ENCODE data around the gene PAK2.
A peak's percentile ranks its signal among the peaks of the same experiment; 100 is the strongest.
"Not testable (repeated sequence)": the region's sequence is repeated elsewhere in the genome, so short reads cannot be mapped to it uniquely, and the experiment has no call there.

The PAK2 gene

GRCh38 chr3:196736670-196737374 lies 2.8 kb upstream of the PAK2 start:
- DNase-seq (ENCODE audit: low spot score): no peak

GRCh38 chr3:196737655-196738054 lies 2.0 kb upstream of the PAK2 start:
- no peak for DNase-seq (ENCODE audit: low spot score)

GRCh38 chr3:196740481-196741248 lies 1.0 kb downstream of the PAK2 start:
- DNase-seq (ENCODE audit: low spot score): peak; percentile 53

- DNase-seq (ENCODE audit: low spot score): no peak
Observed at GRCh38 chr3:196741249-196741889, 1.7 kb downstream of the PAK2 start.

- not testable (repeated sequence) for DNase-seq (ENCODE audit: low spot score)
Observed at GRCh38 chr3:196743569-196743968, 3.9 kb downstream of the PAK2 start.

- DNase-seq (ENCODE audit: low spot score): no peak
Observed at GRCh38 chr3:196749125-196749524, 9.5 kb downstream of the PAK2 start.

GRCh38 chr3:196753201-196753600 lies 13.5 kb downstream of the PAK2 start:
- DNase-seq (ENCODE audit: low spot score): no peak

- no peak for DNase-seq (ENCODE audit: low spot score)
Observed at GRCh38 chr3:196754091-196754981, 14.7 kb downstream of the PAK2 start.

- no peak for DNase-seq (ENCODE audit: low spot score)
Observed at GRCh38 chr3:196756732-196757131, 17.1 kb downstream of the PAK2 start.

GRCh38 chr3:196757876-196758739 lies 18.5 kb downstream of the PAK2 start:
- peak; percentile 19 for DNase-seq (ENCODE audit: low spot score)

GRCh38 chr3:196763179-196763578 lies 23.5 kb downstream of the PAK2 start:
- DNase-seq (ENCODE audit: low spot score): no peak

GRCh38 chr3:196765454-196765853 lies 25.8 kb downstream of the PAK2 start:
- DNase-seq (ENCODE audit: low spot score): no peak

- no peak for DNase-seq (ENCODE audit: low spot score)
Observed at GRCh38 chr3:196771067-196771466, 31.4 kb downstream of the PAK2 start.

- DNase-seq (ENCODE audit: low spot score): no peak
Observed at GRCh38 chr3:196772102-196772501, 32.4 kb downstream of the PAK2 start.

- DNase-seq (ENCODE audit: low spot score): no peak
Observed at GRCh38 chr3:196772897-196773296, 33.2 kb downstream of the PAK2 start.

GRCh38 chr3:196774191-196774820 lies 34.6 kb downstream of the PAK2 start:
- no peak for DNase-seq (ENCODE audit: low spot score)

GRCh38 chr3:196774848-196775422 lies 35.3 kb downstream of the PAK2 start:
- no peak for DNase-seq (ENCODE audit: low spot score)

- no peak for DNase-seq (ENCODE audit: low spot score)
Observed at GRCh38 chr3:196775938-196776337, 36.3 kb downstream of the PAK2 start.

GRCh38 chr3:196777836-196778235 lies 38.2 kb downstream of the PAK2 start:
- DNase-seq (ENCODE audit: low spot score): no peak

- DNase-seq (ENCODE audit: low spot score): peak; percentile 71
Observed at GRCh38 chr3:196778755-196779154, 39.1 kb downstream of the PAK2 start.

Measured in AG08395 (cell line).